GM21825 (cell line): ENCODE data around the gene PRPSAP2.
"Not testable (repeated sequence)": the region's sequence is repeated elsewhere in the genome, so short reads cannot be mapped to it uniquely, and the experiment has no call there.

Source experiments
- ATAC-seq: cut with Tn5 transposase; IDR thresholded peaks from one replicate; pipeline ENCODE4 v1.9.1; 2021; ENCODE audit warnings: mild to moderate bottlenecking, moderate library complexity; ENCODE audit not compliant: unreplicated experiment

PRPSAP2 gene, protein sequence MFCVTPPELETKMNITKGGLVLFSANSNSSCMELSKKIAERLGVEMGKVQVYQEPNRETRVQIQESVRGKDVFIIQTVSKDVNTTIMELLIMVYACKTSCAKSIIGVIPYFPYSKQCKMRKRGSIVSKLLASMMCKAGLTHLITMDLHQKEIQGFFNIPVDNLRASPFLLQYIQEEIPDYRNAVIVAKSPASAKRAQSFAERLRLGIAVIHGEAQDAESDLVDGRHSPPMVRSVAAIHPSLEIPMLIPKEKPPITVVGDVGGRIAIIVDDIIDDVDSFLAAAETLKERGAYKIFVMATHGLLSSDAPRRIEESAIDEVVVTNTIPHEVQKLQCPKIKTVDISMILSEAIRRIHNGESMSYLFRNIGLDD

DNA sequence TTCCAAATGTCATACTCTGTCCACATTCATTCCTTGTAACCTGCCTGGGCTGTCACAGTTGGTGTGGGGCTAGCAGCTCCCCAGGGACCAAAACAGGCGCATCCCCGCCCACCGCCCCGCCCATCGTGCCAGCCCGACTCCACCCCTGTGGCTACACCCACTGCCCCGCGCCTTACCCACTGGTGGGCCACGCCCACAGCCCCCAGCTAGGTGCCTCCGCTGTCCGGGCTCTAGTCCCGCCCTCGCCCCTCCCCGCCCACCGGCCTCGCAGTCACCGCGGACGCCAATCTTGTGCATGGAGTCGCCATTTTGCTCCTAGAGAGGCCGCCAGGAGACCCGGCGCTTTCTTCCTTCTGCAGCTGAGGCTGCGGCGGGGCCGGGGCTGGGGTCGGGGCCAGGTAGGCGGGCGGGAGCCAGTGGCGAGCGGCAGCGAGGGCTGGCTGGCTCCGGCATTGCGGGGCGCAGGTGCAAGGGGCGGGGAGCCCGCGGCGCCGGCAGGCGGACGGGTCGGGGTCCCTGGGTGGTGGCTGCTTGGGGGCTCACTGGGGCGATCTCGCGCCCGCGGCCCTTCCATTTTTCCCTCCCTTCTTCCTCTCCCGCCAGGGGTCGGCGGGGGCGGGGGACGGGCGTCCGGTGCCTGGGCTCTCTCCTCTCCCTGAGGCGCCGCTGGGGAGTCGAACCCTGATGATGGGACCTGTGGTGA is at the start of gene PRPSAP2:
Gene PRPSAP2, plus strand, starts transcription at position 268 of the 703 bp plus-strand sequence. CDS start 7,703 bp downstream, outside the sequence.
- ATAC-seq, result peak; percentile 47

- not testable (repeated sequence) for ATAC-seq
Observed at GRCh38 chr17:18815924-18816323, 42.0 kb upstream of the PRPSAP2 start.

GRCh38 chr17:18816489-18817371 is 41.2 kb upstream of the PRPSAP2 start:
- ATAC-seq, result not testable (repeated sequence)

- ATAC-seq, result not testable (repeated sequence)
Observed at GRCh38 chr17:18821430-18821829, 36.5 kb upstream of the PRPSAP2 start.

GRCh38 chr17:18827613-18828012 is 30.3 kb upstream of the PRPSAP2 start:
- ATAC-seq, result not testable (repeated sequence)

DNA sequence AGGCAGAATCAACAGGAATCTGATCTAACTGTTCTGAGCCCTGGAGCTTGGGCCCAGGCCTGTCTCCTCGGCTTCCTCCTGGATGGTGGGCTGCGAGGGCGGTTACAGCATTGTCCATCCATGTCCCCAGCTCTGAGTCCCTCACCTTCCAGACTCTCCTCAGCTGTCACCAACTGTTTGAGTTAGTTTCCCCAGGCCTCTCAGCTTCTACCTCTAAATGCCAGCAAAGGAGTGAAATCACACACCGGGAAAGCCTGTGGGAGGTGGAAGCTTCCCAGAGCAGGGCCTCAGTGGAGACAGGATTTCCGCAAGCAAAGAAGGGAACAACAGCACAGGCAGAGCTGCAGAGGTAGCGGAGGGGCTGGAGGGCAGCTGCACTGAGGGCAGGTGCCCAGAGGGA is 9.4 kb upstream of the PRPSAP2 start:
- ATAC-seq, result no peak

DNA sequence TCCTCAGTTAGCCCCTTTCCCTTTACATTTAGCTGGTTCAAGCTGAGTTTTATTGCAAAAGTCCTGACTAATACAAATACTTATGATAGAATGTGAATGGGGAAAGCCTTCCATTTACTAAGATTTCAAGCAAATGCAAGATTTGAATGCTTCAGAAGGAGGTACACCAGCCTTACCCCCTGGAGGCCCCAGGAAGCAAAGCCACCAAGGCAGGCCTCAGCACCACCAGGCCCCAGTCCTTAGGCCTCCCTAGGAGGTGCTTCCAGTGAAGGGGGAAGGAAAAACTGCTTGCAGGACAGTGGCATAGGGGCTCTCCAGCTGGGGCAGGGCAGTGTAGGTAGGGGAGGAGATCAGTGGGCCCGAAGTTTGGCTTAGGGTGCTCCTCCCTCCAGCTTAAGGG is 7.3 kb upstream of the PRPSAP2 start:
- no peak for ATAC-seq

GRCh38 chr17:18851201-18851600 is 6.7 kb upstream of the PRPSAP2 start:
- ATAC-seq, result no peak

- ATAC-seq, result no peak
Observed at GRCh38 chr17:18854956-18855355, 3.0 kb upstream of the PRPSAP2 start.

GRCh38 chr17:18855831-18856569 is 1.9 kb upstream of the PRPSAP2 start:
- peak; percentile 65 for ATAC-seq

GRCh38 chr17:18856570-18856915 is 1.4 kb upstream of the PRPSAP2 start:
- ATAC-seq, result no peak

DNA sequence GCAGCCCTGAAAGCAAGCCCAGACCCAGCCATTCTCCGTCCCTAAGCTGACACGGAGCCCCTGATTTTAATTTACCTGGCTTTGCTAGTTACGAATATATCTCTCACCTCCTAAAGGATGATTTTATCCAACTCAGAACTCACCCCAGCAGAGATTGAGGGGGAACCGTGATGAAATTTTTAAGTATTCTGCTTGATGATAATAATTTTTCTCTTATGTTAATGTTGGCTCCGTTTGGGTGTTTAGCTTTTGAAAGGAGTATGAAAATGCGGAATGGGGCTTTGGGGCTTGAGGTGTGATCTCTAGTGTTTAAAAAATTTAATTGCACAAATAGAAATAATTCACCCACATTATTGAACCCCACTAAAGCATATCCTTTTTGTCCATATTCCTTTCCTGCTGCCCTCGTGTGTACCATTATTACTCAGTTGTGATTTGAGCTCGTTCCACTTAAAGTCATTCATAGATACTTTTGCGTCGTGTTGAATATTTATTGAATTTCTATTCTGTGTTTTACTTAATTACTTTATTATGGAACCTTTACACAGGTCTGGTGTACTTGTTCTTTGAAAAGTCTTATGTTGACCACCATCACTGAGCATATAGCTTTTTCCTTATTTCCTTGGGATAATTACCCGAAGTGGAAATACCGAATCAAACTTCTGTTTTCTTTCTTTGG is 775 bp downstream of the PRPSAP2 start:
- no peak for ATAC-seq

- no peak for ATAC-seq
Observed at GRCh38 chr17:18859256-18859655, 1.3 kb downstream of the PRPSAP2 start.

- ATAC-seq, result peak; percentile 35
Observed at GRCh38 chr17:18860161-18860972, 2.4 kb downstream of the PRPSAP2 start.

- no peak for ATAC-seq
Observed at GRCh38 chr17:18862011-18862410, 4.1 kb downstream of the PRPSAP2 start.

DNA sequence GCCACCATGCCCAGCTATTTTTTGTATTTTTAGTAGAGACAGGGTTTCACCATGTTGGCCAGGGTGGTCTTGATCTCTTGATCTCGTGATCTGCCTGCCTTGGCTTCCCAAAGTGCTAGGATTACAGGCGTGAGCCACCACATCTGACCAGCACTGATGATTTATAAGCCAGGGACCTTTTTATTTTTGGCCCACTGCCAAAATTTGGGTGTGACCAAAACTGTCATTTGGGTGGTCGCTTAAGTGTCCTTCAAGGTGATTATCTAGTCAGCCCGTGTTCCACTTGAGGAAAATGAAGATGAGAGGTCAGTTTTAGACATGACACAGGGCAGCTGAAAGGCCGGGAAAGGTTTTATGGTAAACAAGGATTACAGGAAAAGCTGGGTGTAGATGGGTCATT is 7.1 kb downstream of the PRPSAP2 start:
- not testable (repeated sequence) for ATAC-seq

DNA sequence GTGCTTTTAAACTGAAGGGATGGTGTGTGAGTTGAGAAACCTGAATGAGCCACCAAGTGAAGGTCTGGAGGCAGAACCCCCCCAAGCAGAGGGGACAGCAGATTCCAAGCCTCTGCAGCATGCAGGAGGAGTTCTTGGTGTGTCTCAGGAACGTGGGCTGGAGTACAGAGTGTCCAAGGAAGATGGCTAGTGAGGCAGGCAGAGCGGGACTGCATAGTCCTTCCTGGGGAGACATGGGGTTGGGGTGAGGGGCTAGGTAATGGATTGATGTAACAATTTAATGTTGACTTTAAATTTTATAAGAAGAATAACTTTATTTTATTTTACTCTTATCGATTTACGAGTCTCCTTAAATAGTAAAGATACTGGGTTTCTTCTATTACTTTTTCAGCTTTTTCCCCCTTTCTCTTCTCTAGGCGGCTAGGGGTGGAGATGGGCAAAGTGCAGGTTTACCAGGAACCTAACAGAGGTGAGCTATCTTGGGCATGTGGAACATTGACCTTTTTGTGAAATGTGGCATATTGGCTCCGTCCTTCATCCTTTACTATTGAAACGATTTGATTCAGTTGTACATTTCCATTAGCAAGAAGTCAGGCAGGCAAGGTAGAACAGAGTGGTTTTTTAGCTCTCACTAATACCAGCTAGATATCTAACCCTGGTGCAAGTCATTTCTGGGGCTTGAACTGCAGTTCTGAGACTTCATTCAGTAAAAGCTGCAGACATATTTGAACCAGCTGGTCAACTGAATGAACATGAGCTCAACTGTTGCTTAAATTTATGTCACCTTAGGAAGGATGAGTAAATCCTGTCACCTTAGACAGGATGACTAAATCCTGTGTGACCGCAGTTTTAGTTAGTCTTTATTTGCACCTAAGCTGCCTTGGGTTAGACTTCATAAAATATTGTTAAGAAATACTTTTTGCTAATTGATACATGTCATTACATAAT is 9.2 kb downstream of the PRPSAP2 start:
- ATAC-seq, result no peak

DNA sequence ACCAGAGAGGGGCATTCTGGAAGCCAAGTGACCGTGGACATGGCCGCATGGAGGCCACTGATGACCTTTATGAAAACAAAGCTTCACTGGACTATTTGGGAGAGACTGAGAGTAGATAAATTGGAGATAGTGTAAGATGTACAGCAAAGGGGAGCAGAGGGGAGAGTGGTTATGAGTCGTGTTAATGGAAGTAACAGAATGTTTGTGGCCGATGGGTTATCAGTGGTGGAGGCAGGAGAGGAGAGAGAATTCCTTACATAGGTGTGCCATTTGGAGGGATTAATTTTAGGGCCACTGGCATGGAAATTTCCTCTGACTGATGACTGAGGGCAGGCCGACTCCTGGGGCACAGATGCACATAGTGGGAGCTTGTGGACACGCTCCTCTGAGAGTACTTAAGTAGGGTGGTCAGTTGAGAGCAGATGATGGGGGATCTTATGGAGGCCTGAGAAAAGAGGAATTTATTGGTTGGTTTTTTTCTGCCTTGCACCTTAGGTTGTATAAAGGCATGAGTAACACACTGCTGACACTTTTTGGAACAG is 19.2 kb downstream of the PRPSAP2 start:
- no peak for ATAC-seq
